Central memory CD4-positive, alpha-beta T cell (primary cell): ENCODE data around the gene FAM222B.
A peak's percentile ranks its signal among the peaks of the same experiment; 100 is the strongest.
"Not testable (repeated sequence)": the region's sequence is repeated elsewhere in the genome, so short reads cannot be mapped to it uniquely, and the experiment has no call there.

Experiments
- DNase-seq: peaks from one replicate; pipeline ENCODE4 v3.0.0; 2022

The FAM222B gene

DNA sequence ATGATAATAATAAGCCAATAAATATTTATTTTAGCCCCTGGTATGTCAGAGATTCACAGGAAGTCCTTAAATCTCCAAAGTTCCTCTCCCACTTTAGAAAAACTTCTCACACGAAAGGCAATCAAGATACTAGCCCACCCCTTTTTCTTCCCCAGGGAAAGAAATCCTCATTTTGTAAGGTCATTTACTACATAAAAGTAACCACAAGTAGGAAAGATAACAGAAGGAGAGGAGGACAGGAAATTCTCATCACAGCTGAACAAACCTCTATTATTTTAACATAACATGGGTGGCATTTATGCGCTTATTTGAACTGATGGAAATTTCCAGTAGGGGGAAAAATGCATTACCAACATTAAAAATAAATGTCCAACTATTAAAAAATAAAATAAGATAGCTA lies 3.4 kb downstream of the FAM222B start:
- DNase-seq: no peak

- DNase-seq: not testable (repeated sequence)
Measured at GRCh38 chr17:28836541-28836940, 6.0 kb downstream of the FAM222B start.

DNA sequence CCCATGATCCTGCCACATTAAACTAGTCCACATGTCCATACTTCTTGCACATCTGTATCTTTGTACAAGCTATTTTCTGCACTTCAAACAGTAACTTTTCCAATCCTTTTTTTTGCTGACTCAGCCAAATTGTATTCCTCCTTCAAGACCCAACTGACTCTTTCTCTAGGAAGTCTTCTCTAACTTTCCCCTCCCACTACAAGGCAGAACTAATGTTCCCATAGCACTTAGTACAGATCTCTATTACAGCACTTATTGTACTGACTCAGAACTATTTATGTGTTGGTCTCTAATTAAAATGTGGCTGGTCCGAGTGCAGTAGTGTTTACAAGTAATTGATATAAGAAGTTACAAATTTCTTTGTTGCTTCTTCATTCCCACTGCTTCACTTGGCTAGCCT lies 8.2 kb downstream of the FAM222B start:
- no peak for DNase-seq

DNA sequence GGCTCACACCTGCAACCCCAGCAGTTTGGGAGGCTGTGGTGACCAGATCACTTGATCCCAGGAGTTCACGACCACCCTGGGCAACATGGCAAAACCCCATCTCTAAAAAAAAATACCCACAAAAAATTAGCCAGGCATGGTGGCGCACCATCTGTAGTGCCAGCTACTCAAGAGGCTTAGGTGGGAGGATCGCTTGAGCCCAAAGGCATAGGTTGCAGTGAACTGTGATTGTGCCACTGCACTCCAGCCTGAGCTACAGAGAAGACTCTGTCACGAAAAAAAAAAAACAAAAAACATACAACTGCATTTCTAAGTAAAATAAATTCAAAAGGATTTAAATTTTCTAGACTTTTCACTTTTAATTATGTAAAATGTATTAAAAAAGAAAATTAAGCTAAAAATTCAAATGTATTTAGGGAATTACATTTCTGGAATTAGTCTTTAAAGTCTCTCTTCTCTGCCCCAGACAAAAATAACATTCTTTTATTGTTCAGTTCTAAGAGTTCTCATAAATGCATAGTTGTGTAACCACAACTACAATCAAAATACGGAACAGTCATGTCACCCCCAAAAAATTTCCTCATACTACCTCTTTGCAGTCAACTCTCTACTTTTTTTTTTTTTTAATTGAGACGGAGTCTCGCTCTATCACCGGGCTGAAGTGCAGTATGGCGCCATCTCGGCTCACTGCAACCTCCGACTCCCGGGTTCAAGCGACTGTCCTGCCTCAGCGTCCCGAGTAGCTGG lies 14.1 kb downstream of the FAM222B start:
- DNase-seq: no peak

DNA sequence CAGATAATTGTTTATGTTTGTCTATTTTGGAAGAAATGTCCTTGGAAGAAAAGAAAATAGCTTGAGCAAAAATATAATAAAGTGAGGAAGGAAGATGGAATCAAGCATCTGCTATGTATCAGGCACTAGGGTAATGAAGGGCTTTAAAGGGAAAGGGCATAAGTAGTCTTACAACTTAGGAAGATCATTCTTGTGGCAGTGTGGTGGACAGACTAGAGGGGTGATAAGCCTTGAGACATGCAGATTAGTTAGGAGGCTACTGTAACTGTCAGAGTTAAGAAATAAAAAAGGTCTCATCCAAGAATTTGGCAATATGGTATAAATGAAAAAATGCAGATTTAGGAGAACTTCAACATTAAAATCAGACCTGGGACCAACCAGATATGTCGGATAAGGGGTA lies 14.9 kb downstream of the FAM222B start:
- DNase-seq: no peak

DNA sequence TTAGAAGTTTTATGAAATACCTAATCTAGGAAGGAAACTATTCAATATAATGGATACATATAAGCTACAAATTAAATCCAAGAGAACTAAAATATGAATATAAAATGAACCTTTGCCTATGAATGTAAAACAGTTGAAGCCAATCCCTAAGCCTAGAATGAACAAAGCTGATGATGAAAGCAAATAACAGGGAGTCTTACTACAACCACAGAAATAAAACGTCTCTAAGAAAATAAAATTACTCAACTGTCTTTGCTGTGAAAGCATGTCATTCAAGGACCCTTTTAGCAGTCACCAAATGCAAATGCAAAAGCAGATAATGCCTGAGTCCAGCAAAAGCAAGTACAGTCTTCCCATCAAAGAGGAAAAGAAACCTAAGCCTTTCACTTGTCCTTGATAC lies 23.0 kb downstream of the FAM222B start:
- no peak for DNase-seq

- DNase-seq: no peak
Measured at GRCh38 chr17:28818819-28819221, 23.8 kb downstream of the FAM222B start.

GRCh38 chr17:28816540-28816939 lies 26.1 kb downstream of the FAM222B start:
- DNase-seq: no peak

GRCh38 chr17:28812748-28813377 lies 29.7 kb downstream of the FAM222B start:
- DNase-seq: peak; percentile 75

GRCh38 chr17:28812091-28812747 lies 30.4 kb downstream of the FAM222B start:
- DNase-seq: peak; percentile 95

DNA sequence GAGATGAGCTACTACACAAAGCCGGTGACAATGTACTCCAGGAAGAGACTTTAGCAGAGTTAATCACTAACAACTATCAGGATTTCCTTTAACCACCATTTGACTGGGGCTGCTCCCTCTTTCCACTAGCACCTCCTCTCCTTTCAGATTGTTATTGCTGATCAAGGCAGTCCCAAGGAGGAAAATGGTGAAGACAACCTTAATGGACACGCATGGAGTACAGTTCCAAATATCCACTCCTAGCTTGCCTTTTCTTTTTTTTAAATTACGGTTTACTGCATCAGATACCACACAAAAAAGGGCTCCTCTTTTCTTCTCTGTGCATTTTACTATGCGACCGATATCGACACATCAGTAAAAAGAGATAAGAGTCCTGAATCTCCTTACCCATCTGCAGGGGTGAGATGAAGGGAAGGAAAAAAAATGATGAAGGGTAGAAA lies 30.9 kb downstream of the FAM222B start:
- DNase-seq: no peak

DNA sequence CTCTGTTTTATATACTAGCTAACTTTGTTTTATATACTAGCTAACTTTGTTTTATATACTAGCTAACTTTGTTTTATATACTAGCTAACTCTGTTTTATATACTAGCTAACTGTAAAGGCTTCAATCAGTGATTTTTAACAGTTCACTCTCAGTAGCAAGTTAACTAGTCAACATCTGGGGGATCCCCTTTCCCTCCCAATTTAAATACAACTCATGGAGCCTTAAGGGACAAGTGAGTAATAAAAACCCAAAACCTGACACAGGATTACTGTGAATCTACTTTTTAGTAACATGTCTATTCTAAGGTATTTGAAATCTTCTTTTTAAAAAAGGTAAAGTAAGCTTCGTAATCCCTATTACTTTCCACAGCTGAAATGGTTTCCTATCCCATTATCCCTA lies 32.2 kb downstream of the FAM222B start:
- no peak for DNase-seq

DNA sequence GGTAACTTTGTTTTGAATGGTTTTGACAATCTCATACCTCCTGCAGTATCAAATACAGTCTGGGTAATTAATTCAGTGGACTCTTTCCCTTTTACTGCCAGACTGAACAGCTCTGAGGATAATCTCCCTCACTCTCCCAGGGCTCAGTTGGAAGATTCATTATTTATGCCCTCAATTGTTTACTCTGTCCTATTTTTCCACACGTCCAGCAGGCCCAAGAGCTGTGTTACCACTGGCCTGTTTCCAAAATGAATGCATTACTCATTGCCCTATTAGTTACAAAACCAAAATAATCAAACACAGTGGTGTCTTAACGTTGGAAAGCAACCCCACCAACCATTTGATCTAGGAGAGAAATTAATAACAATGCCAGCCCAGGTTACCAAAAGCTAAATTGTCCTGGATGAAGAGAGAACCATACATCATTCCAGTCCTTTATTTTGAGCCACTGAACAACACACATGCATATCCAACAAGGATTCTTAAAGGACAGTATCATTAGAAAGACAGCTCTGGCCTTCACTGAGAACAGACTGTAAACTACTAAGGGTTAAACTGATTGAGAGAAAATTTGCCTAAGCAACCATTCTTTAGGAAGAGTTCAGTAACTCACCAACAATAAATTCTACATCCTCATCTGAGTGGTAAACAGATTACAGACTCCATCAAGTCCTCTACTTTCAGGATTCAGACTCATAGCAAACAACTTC lies 34.5 kb downstream of the FAM222B start:
- no peak for DNase-seq

DNA sequence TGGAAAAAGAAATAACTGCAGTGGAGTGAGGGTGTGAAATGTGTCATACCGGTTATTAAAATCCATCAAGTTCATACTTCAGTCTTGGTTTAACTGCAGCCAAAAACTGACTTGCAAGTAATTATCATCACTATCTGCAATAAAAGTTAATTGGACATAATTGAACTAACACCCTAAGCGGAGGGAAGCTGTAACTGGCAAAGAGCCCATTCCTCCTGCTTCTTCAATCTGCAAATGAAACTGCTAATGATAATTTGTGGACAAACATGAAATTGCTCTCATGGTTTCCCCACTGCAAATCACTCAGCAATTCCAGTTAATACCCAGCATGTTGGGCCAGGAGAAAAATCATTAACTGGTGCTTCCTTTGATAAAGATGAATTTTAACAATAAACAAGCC lies 46.5 kb downstream of the FAM222B start:
- DNase-seq: no peak

DNA sequence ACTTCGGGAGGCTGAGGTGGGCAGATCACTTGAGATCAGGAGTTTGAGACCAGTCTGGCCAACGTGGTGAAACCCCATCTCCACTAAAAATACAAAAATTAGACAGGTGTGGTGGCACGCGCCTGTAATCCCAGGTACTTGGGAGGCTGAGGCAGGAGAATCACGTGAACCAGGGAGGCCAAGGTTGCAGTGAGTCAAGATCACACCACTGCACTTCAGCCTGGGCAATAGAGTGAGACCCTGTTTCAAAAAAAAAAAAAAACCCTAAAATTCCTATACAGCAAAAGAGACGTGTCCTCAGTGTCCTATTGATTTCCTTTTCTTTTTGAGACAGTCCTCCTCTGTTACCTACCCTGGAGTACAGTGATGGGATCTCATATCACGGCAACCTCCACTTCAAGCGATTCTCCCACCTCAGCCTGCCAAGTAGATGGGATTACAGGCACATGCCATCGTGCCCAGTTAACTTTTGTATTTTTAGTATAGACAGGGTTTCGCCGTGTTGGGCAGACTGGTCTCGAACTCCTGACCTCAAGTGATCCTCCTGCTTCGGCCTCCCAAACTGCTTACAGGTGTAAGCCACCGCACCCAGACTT lies 47.6 kb downstream of the FAM222B start:
- not testable (repeated sequence) for DNase-seq

DNA sequence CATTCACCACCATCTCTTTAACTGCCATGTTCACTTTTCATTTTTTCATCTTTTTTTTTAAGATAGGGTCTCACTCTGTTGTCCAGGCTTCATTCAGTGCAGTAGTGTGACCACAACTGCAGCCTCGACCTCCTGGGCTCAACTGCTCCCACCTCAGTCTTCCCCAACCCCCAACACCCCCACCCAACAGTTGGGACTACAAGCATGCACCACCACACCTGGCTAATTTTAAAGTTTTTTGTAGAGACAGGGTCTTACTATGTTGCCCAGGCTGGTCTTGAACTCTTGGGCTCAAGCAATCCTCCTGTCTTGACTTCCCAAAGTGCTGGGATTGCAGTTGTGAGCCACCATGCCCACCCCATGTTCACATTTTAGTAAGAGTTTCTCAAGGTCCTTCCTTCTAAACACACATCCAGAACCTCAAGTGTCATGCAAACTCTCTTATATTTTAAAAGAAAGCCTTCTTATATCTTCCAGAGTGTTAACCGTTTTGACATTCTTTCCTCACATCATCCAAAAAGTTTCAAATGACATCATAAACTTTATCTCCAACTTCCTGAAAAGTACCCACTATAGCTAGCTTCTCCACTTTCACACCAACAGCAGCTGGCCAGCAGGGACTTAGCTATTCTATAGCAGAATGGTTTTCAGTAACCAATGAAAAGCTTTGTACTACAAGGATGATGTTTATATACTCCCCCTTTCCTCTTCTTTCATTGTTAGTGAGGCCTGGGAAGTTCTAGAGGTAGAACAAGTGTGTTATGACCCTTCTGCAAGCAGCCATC lies 49.5 kb downstream of the FAM222B start:
- DNase-seq: no peak

DNA sequence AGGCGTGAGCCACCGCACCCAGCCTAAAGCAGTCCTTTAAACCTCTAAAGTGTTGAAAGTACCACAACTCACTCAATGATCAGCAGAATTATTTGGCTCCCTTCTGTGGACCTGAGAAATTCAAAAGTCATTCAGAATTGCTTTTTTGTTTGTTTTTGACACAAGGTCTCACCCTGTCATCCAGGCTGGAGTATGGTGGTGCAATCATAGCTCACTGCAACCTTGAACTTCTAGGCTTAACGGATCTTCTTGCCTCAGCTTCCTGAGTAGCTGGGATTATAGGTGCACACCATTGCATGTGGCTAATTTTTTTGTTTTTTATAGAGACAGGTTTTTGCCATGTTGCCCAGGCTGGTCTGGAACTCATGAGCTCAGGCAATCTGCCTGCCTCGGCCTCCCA lies 54.5 kb downstream of the FAM222B start:
- DNase-seq: no peak

GRCh38 chr17:28783161-28783560 lies 59.4 kb downstream of the FAM222B start:
- no peak for DNase-seq

- DNase-seq: not testable (repeated sequence)
Measured at GRCh38 chr17:28779601-28780000, 63.0 kb downstream of the FAM222B start.

GRCh38 chr17:28777178-28777577 lies 65.4 kb downstream of the FAM222B start:
- DNase-seq: no peak

GRCh38 chr17:28774206-28774605 lies 68.4 kb downstream of the FAM222B start:
- no peak for DNase-seq

DNA sequence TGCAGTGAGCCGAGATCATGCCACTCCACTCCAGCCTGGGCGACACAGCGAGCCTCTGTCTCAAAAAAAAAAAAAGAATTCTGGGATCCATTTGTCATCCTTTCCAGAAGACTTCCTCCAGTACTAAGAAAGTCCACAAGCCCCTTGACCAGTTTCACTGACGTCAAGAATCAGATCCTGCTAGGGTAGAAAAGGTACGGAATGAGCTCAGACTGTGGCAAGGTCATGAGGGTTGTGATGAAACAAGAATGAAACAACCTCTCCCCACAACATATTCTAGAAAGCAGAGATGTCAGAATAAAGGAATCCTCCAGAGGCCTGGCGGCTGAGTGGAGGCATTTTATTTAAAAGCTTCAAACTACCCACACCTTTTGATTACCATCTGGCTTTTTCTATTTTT lies 68.9 kb downstream of the FAM222B start:
- DNase-seq: no peak
